RWPE1 (cell line): ENCODE results near the gene CCN5.

Source experiments
- CTCF ChIA-PET: fragments of 350-600 bp; sonication (Branson Sonifier 250); formaldehyde crosslinking; extraction: SDS; loops from one replicate; lab custom pipeline; 2021; lab: Yijun Ruan, JAX
- POLR2A ChIA-PET: fragments of 400-600 bp; formaldehyde crosslinking; extraction: SDS; loops from one replicate; lab custom pipeline; 2020; ENCODE audit warnings: antibody characterized with exemption; ENCODE audit not compliant: low non-redundant PET; lab: Yijun Ruan, JAX
- DNase-seq: peaks from one replicate; pipeline ENCODE4 v3.0.0; 2012; ENCODE audit warnings: low spot score
- H3K27ac ChIP-seq: fragments of 450-650 bp; 2 replicates; pipeline ENCODE4 v1.5.1; 2017
- CTCF ChIP-seq: fragments of 450-650 bp; conservative IDR thresholded peaks from 2 replicates; pipeline ENCODE4 v1.5.1; 2017; ENCODE audit warnings: low read depth, mild to moderate bottlenecking

The CCN5 gene

GRCh38 chr20:44689809-44690208 is 25.4 kb upstream of the CCN5 start:
- TF ChIP-seq CTCF = no peak
- ChIA-PET POLR2A (no interaction called here), CTCF (interaction anchor here (0.7 to 1.2 kb wide), 3 partner anchors 44 to 177 kb away, joined by 3 to 6 read pairs (median 6); no protein-coding TSS in a partner anchor)

GRCh38 chr20:44690781-44691423 is 24.3 kb upstream of the CCN5 start:
- no peak for TF ChIP-seq CTCF
- POLR2A ChIA-PET = no interaction called here
- DNase-seq = no peak
- H3K27ac ChIP-seq = no peak overlapping the region; the same call in 1 of the 2 replicates
- CTCF ChIA-PET = no interaction called here

More at GRCh38 chr20:44689809-44690208, 25.4 kb upstream of the CCN5 start:
- H3K27ac ChIP-seq = no peak overlapping the region
- no peak for DNase-seq

- H3K27ac ChIP-seq = peak overlapping the region; percentile 4; the same call in 1 of the 2 replicates
- DNase-seq = no peak
- TF ChIP-seq CTCF = no peak
- POLR2A ChIA-PET = no interaction called here
- CTCF ChIA-PET = interaction anchor here (0.6 to 1.0 kb wide), 3 partner anchors 33 to 128 kb away, joined by 3 to 4 read pairs (median 3); no protein-coding TSS in a partner anchor
Measured at GRCh38 chr20:44691424-44692423, 23.4 kb upstream of the CCN5 start.

GRCh38 chr20:44692932-44693480 is 22.2 kb upstream of the CCN5 start:
- H3K27ac ChIP-seq = peak overlapping the region; percentile 70
- ChIA-PET CTCF (interaction anchor here (0.6 to 1.0 kb wide), 3 partner anchors 12 to 89 kb away, joined by 3 to 4 read pairs (median 3); no protein-coding TSS in a partner anchor), POLR2A (interaction anchor here (1.1 kb wide), 1 partner anchor 10 kb away, joined by 4 read pairs; no protein-coding TSS in a partner anchor)
- no peak for TF ChIP-seq CTCF
- DNase-seq = peak; percentile 98

- TF ChIP-seq CTCF = no peak
- no peak for DNase-seq
- ChIA-PET CTCF (interaction anchor here (0.6 kb wide), 1 partner anchor 11 kb away, joined by 4 read pairs; no protein-coding TSS in a partner anchor), POLR2A (interaction anchor here (1.1 kb wide), 1 partner anchor 10 kb away, joined by 4 read pairs; no protein-coding TSS in a partner anchor)
- H3K27ac ChIP-seq = peak overlapping the region; percentile 70
Measured at GRCh38 chr20:44693627-44694026, 21.5 kb upstream of the CCN5 start.

- TF ChIP-seq CTCF = no peak
- CTCF ChIA-PET = no interaction called here
- POLR2A ChIA-PET = no interaction called here
- no peak for DNase-seq
- H3K27ac ChIP-seq = no peak overlapping the region
Measured at GRCh38 chr20:44694159-44694558, 21.0 kb upstream of the CCN5 start.
